GM21825 (cell line): ENCODE results near the gene PHKA2.
"Not testable (repeated sequence)": the region's sequence is repeated elsewhere in the genome, so short reads cannot be mapped to it uniquely, and the experiment has no call there.

Experiments
- ATAC-seq: cut with Tn5 transposase; IDR thresholded peaks from one replicate; pipeline ENCODE4 v1.9.1; 2021; ENCODE audit warnings: mild to moderate bottlenecking, moderate library complexity; ENCODE audit not compliant: unreplicated experiment

The PHKA2 gene

GRCh38 chrX:18872621-18873020 is 111.3 kb downstream of the PHKA2 start:
- ATAC-seq = no peak

GRCh38 chrX:18871970-18872369 is 111.9 kb downstream of the PHKA2 start:
- no peak for ATAC-seq

- ATAC-seq = no peak
These were observed 112.6 kb downstream of the PHKA2 start for GRCh38 chrX:18871161-18871890.

GRCh38 chrX:18864390-18864920 is 119.5 kb downstream of the PHKA2 start:
- no peak for ATAC-seq

DNA sequence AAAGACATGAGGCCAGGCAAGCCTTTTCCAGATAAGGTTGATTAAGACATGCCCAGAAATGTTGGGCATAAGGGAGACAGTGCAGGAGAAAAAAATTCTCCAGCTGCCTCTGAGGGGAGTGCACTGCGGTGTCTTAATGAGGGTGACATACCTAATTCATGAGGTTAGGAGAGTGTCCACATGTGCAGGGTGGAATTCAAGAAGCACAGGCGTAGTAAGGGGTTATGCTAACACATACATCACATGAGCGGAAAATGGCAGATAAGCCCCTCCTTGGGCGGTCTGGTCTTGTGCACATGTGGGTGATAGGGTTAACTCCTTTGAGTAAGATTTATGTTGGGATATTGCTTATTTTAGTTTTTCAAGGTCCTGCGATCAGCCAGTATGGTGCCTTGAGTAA is 122.4 kb downstream of the PHKA2 start:
- ATAC-seq = no peak

DNA sequence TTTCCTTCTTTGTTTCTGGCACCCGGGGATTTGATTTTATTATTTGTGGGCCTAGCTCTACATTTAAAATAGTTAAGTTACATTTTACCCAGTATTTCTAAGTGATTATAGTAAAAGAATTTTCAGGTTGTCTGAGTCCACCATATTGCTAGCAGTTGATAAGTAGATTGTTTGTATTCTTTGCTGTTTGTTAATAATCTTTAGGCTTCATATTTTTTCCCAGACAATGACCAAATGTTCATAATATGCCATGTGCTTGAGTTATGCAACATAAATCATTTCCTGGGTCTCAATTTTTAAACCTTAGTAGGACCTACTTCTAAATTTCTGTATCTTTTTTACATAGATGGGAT is 127.3 kb downstream of the PHKA2 start:
- no peak for ATAC-seq

GRCh38 chrX:18855919-18856644 is 127.8 kb downstream of the PHKA2 start:
- peak; percentile 82 for ATAC-seq

DNA sequence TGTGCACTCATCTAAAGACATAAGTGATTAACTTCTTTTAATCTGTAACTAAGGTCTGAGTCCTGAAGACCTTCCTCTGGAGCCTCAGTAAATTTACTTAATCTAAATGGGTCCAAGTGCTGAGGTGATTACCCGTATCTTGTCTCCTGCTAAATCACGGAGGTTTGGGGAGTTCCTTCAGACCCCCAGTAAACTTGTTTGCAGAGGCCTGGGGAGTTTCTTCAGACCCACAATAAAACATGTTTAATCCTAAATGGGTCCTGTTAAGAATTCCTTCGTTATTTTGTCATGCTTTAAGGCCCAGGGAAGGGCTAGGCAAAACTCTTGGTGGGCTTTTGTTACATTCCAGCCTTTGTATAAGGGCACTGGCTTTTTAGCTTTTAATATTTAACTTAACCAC is 136.0 kb downstream of the PHKA2 start:
- not testable (repeated sequence) for ATAC-seq
